T-cell (primary cell): ENCODE data around the gene PCNX2. TPM values are rescaled to one million over a fixed set of nuclear protein-coding genes. Genes with fewer than 3 reads are reported as not detected.

Source experiments
- ATAC-seq, 4 experiments: fragments of 200-7000 bp in 3 of 4; fragments of 150-1000 bp in 1 of 4; cut with Tn5 transposase; replicated peaks in 1 of 4; 1 replicate in 3 of 4; 2 replicates in 1 of 4; pipeline ENCODE4 v1.10.0; 2021; ENCODE audit warnings: moderate library complexity in 3 of 4, mild to moderate bottlenecking in 2 of 4, moderate number of reproducible peaks in 1 of 4
- CTCF ChIA-PET, 2 donors: fragments of 300-600 bp; sonication (Branson Sonifier 250); formaldehyde crosslinking; loops; one replicate each; lab custom pipeline; 2022; ENCODE audit warnings: antibody characterized with exemption in 2 of 2; lab: Charles Lee
- POLR2A ChIA-PET, 2 donors: fragments of 300-600 bp; sonication (Branson Sonifier 250); formaldehyde crosslinking; loops; one replicate each; lab custom pipeline; 2022; ENCODE audit warnings: antibody characterized with exemption in 2 of 2; lab: Charles Lee
- DNase-seq, 35 experiments: peaks; one replicate each; pipeline versions ENCODE4 v3.0.0 to v3.0.0-alpha.2; 2013 to 2023
- H3K27ac ChIP-seq: one replicate; pipeline ENCODE4 v1.5.1; 2013; ENCODE audit warnings: low read length
- H3K27me3 ChIP-seq, 2 experiments: replicated peaks in 1 of 2; 1 replicate in 1 of 2; 2 replicates in 1 of 2; pipeline versions ENCODE4 v1.6.1 to v1.7.0; 2013; ENCODE audit warnings: low read length in 1 of 2, mixed read lengths in 1 of 2; ENCODE audit not compliant: control insufficient read depth in 2 of 2, insufficient read depth in 2 of 2; ENCODE audit errors: extremely low read depth in 1 of 2
- H3K36me3 ChIP-seq, 2 donors: 1 replicate in 1 of 2; 2 replicates in 1 of 2; pipeline versions ENCODE4 v1.6.1 to v1.7.0; 2013; ENCODE audit warnings: low read length in 1 of 2; ENCODE audit not compliant: control insufficient read depth in 2 of 2, insufficient read depth in 1 of 2; ENCODE audit errors: extremely low read depth in 1 of 2
- H3K4me1 ChIP-seq, 2 experiments: 1 replicate in 1 of 2; 2 replicates in 1 of 2; pipeline versions ENCODE4 v1.6.1 to v1.7.0; 2013; ENCODE audit warnings: low read length in 2 of 2, mixed read lengths in 1 of 2; ENCODE audit not compliant: insufficient read depth in 2 of 2, control insufficient read depth in 1 of 2; ENCODE audit errors: extremely low read depth in 1 of 2
- H3K4me3 ChIP-seq, 2 donors: 1 replicate in 1 of 2; 2 replicates in 1 of 2; pipeline versions ENCODE4 v1.5.1 to v1.7.0; 2013; ENCODE audit warnings: mild to moderate bottlenecking in 2 of 2, low read length in 1 of 2, moderate library complexity in 1 of 2; ENCODE audit not compliant: control insufficient read depth in 1 of 2; ENCODE audit errors: extremely low read depth in 1 of 2
- H3K9me3 ChIP-seq: 2 replicates; pipeline ENCODE4 v1.7.0; 2013
- H3K27ac Mint-ChIP-seq, 2 donors: one replicate each; pipeline ENCODE4 v1.8.0; 2020 to 2021; ENCODE audit warnings: mild to moderate bottlenecking in 2 of 2, mixed read lengths in 2 of 2
- H3K27me3 Mint-ChIP-seq, 2 donors: one replicate each; pipeline ENCODE4 v1.8.0; 2021 to 2022; ENCODE audit warnings: mixed read lengths in 2 of 2
- H3K36me3 Mint-ChIP-seq: one replicate; pipeline ENCODE4 v1.8.0; 2021; ENCODE audit warnings: mixed read lengths
- H3K4me1 Mint-ChIP-seq, 3 donors: one replicate each; pipeline ENCODE4 v1.8.0; 2020 to 2022; ENCODE audit warnings: mixed read lengths in 3 of 3, mild to moderate bottlenecking in 1 of 3
- H3K4me3 Mint-ChIP-seq, 3 donors: one replicate each; pipeline ENCODE4 v1.8.0; 2020 to 2022; ENCODE audit warnings: mild to moderate bottlenecking in 3 of 3, mixed read lengths in 3 of 3, moderate library complexity in 3 of 3
- H3K9me3 Mint-ChIP-seq, 3 donors: one replicate each; pipeline ENCODE4 v1.8.0; 2020 to 2022; ENCODE audit warnings: mixed read lengths in 3 of 3
- WGBS: methylation state at CpG from one replicate; pipeline ENCODE4 v1.1.5; 2013; ENCODE audit warnings: missing lambda C conversion rate; ENCODE audit not compliant: insufficient coverage; 5-methylcytosine and 5-hydroxymethylcytosine counted together
- total RNA-seq, 35 experiments: library from RNA in 6 of 35; stranded (reverse) in 6 of 35; fragments of 120-200 nt in 1 of 35; gene quantifications; one replicate each; pipeline versions ENCODE4 v1.2.1 to v1.2.4 and lab custom pipeline; 2013 to 2026

Gene PCNX2
- total RNA-seq, 5 donors from 2014 or later (not counting 1 experiment from before 2014, with no cell fraction given) = 47.2 to 91.7 (median 68.6) TPM

DNA sequence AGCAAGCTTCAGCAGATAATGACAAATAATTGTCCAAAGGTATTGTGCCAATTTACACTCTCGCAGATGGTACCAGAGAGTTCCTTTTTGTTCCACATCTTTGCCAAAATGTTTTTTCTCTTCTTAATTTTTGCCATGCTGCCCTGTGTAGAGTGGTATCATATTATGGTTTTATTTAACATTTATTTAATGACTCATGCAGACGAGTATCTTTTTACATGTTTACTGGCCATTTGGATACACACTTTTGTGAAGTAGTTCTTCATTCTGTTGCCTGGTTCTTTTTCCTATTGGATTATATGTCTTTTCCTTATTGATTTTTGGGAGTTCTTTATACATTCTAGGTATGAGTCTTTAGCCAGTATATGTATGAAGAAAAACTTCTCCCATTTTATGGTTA, 151.1 kb downstream of the PCNX2 start:
- Histone ChIP-seq H3K4me1 (no peaks in the 10 kb centered on the region), H3K27ac (no peak overlapping the region), H3K27me3 (no peaks in the 10 kb centered on the region), H3K4me3 (no peak overlapping the region), H3K9me3 (no peaks in the 10 kb centered on the region), H3K36me3 (peaks cover 2 to 8% of the 10 kb centered on the region in 2 donors)
- ChIA-PET POLR2A (no interaction called here), CTCF (no interaction called here)
- no peak overlapping the region for H3K27ac Mint-ChIP-seq
- no peaks in the 10 kb centered on the region for H3K4me1 Mint-ChIP-seq
- WGBS = no CpG with 5 or more reads among the region's 2 CpGs
- no peak overlapping the region for H3K4me3 Mint-ChIP-seq
- no peak for ATAC-seq
- peaks cover 46% of the 10 kb centered on the region for H3K36me3 Mint-ChIP-seq
- no peak for DNase-seq
- H3K9me3 Mint-ChIP-seq = no peaks in the 10 kb centered on the region
- no peaks in the 10 kb centered on the region for H3K27me3 Mint-ChIP-seq

DNA sequence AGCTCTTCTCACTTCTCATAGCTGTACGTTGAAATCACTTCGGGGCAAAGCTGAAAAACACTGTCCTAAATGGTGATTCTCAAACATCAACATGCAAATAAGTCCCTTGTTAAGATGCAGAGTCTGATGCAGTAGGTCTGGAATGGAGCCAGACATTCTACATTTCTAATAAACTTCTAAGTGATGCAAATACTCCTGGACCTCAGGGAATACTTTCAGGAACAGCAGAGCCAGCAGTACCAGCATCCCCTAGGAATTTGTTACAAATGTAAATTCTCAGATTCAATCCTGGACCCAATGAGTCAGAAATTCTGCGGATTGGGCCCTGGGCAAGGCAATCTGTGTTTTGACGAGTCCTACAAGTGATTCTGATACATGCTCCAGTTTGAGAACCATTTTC, 152.3 kb downstream of the PCNX2 start:
- Histone ChIP-seq H3K27ac (no peak overlapping the region), H3K4me3 (no peak overlapping the region), H3K36me3 (peaks cover 8 to 9% of the 10 kb centered on the region in 2 donors), H3K27me3 (no peaks in the 10 kb centered on the region), H3K4me1 (no peaks in the 10 kb centered on the region), H3K9me3 (no peaks in the 10 kb centered on the region)
- no peak overlapping the region for H3K4me3 Mint-ChIP-seq
- no peaks in the 10 kb centered on the region for H3K27me3 Mint-ChIP-seq
- ChIA-PET POLR2A (no interaction called here), CTCF (no interaction called here)
- H3K36me3 Mint-ChIP-seq = peaks cover 40% of the 10 kb centered on the region
- no peak for ATAC-seq
- DNase-seq = no peak
- H3K4me1 Mint-ChIP-seq = no peaks in the 10 kb centered on the region
- 96% methylated on average over 2 of the region's 4 CpGs for WGBS
- H3K27ac Mint-ChIP-seq = no peak overlapping the region
- H3K9me3 Mint-ChIP-seq = no peaks in the 10 kb centered on the region

DNA sequence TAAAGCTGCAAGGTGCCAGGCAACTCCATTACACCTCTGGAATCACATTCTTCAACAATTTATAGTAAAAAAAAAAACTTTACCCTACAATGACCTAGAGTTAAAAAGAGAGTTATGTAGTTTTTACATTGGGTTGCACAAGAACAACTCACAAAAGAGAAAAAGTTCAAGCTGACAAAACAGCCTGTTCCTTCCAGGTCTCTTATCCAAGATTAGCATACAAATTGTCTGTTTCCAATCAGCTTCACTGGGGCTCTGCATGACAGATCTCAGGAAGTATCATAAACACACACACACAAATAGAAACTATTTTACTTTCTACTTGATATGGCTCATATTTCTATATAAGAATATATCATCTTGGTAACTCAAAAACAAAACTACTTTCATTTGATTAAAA, 154.6 kb downstream of the PCNX2 start:
- ChIA-PET POLR2A (interaction anchor here in 1 of 2 donors (0.6 kb wide), 1 partner anchor 569 kb away, joined by 3 read pairs; no protein-coding TSS in a partner anchor), CTCF (no interaction called here)
- Histone ChIP-seq H3K4me1 (no peaks in the 10 kb centered on the region), H3K4me3 (no peak overlapping the region), H3K9me3 (no peaks in the 10 kb centered on the region), H3K27ac (no peak overlapping the region), H3K27me3 (no peaks in the 10 kb centered on the region), H3K36me3 (peaks cover 8 to 21% of the 10 kb centered on the region in 2 donors)
- Mint-ChIP-seq H3K9me3 (no peaks in the 10 kb centered on the region), H3K36me3 (peaks cover 41% of the 10 kb centered on the region), H3K27me3 (no peaks in the 10 kb centered on the region), H3K4me1 (no peaks in the 10 kb centered on the region), H3K27ac (no peak overlapping the region), H3K4me3 (no peak overlapping the region)
- DNase-seq (no peak), ATAC-seq (no peak)

GRCh38 chr1:233140499-233140898, 155.0 kb downstream of the PCNX2 start:
- Mint-ChIP-seq H3K36me3 (peaks cover 45% of the 10 kb centered on the region), H3K27me3 (no peaks in the 10 kb centered on the region), H3K4me1 (no peaks in the 10 kb centered on the region), H3K27ac (no peak overlapping the region), H3K4me3 (no peak overlapping the region), H3K9me3 (no peaks in the 10 kb centered on the region)
- Histone ChIP-seq H3K9me3 (no peaks in the 10 kb centered on the region), H3K27me3 (no peaks in the 10 kb centered on the region), H3K4me1 (no peaks in the 10 kb centered on the region), H3K27ac (no peak overlapping the region), H3K36me3 (peaks cover 5 to 21% of the 10 kb centered on the region in 2 donors), H3K4me3 (no peak overlapping the region)
- ATAC-seq (no peak), DNase-seq (no peak)
- POLR2A ChIA-PET = no interaction called here
- CTCF ChIA-PET = no interaction called here
- WGBS = 100% methylated on average over 1 of the region's 5 CpGs

- Histone ChIP-seq H3K27ac (no peak overlapping the region), H3K9me3 (no peaks in the 10 kb centered on the region), H3K4me1 (no peaks in the 10 kb centered on the region), H3K36me3 (peaks cover 0 to 32% of the 10 kb centered on the region in 2 donors), H3K4me3 (no peak overlapping the region), H3K27me3 (no peaks in the 10 kb centered on the region)
- POLR2A ChIA-PET = no interaction called here
- H3K27ac Mint-ChIP-seq = no peak overlapping the region
- no peaks in the 10 kb centered on the region for H3K27me3 Mint-ChIP-seq
- no peak overlapping the region for H3K4me3 Mint-ChIP-seq
- CTCF ChIA-PET = no interaction called here
- peaks cover 49% of the 10 kb centered on the region for H3K36me3 Mint-ChIP-seq
- ATAC-seq (no peak), DNase-seq (no peak)
- WGBS = 100% methylated on average over 1 of the region's 4 CpGs
- no peaks in the 10 kb centered on the region for H3K4me1 Mint-ChIP-seq
- no peaks in the 10 kb centered on the region for H3K9me3 Mint-ChIP-seq
These were observed 156.5 kb downstream of the PCNX2 start for GRCh38 chr1:233138788-233139585.

- H3K36me3 ChIP-seq = peaks cover 0 to 43% of the 10 kb centered on the region in 2 donors
- no peak overlapping the region for H3K27ac ChIP-seq
- ChIA-PET CTCF (no interaction called here), POLR2A (no interaction called here)
- no peak overlapping the region for H3K4me3 ChIP-seq
- H3K27me3 ChIP-seq = no peaks in the 10 kb centered on the region
- H3K4me1 Mint-ChIP-seq = no peaks in the 10 kb centered on the region
- peaks cover 59% of the 10 kb centered on the region for H3K36me3 Mint-ChIP-seq
- H3K9me3 Mint-ChIP-seq = no peaks in the 10 kb centered on the region
- no peaks in the 10 kb centered on the region for H3K27me3 Mint-ChIP-seq
- H3K27ac Mint-ChIP-seq = no peak overlapping the region
- ATAC-seq = no peak
- H3K9me3 ChIP-seq = no peaks in the 10 kb centered on the region
- no peak for DNase-seq
- H3K4me1 ChIP-seq = no peaks in the 10 kb centered on the region
- no peak overlapping the region for H3K4me3 Mint-ChIP-seq
These were observed 159.7 kb downstream of the PCNX2 start for GRCh38 chr1:233135833-233136232.
